PC-9 (cell line): ENCODE measurements around the gene CCDC68. TPM values are rescaled to one million over a fixed set of nuclear protein-coding genes. Genes with fewer than 3 reads are reported as not detected.
"Not testable (repeated sequence)": the region's sequence is repeated elsewhere in the genome, so short reads cannot be mapped to it uniquely, and the experiment has no call there.

Experiments used
- BruUV-seq: library from RNA; stranded (reverse); fragments of 400-500 nt; replicated peaks from 2 replicates; lab custom pipeline; 2021; lab: Mats Ljungman, UMichigan
- CTCF ChIA-PET: fragments of 300-600 bp; sonication (Branson Sonifier 250); formaldehyde crosslinking; loops from one replicate; lab custom pipeline; 2022; ENCODE audit warnings: antibody characterized with exemption; lab: Charles Lee
- POLR2A ChIA-PET: fragments of 300-600 bp; sonication (Branson Sonifier 250); formaldehyde crosslinking; loops from one replicate; lab custom pipeline; 2022; ENCODE audit warnings: antibody characterized with exemption; ENCODE audit not compliant: unreplicated experiment; lab: Charles Lee
- DNase-seq, 2 experiments: peaks; one replicate each; pipeline versions ENCODE4 v3.0.0 to v3.0.0-alpha.2; 2015 to 2022; ENCODE audit warnings: mixed read lengths in 1 of 2
- H2AFZ ChIP-seq: fragments of 200-600 bp; sonication (generic); 2 replicates; pipeline ENCODE4 v1.8.1; 2017; ENCODE audit warnings: antibody characterized with exemption
- H3F3A ChIP-seq: fragments of 200-600 bp; sonication (generic); 2 replicates; pipeline ENCODE4 v1.8.1; 2017; ENCODE audit warnings: antibody characterized with exemption, mild to moderate bottlenecking, low read depth; ENCODE audit not compliant: insufficient read depth
- H3K27ac ChIP-seq: fragments of 200-600 bp; sonication (generic); 2 replicates; pipeline ENCODE4 v1.6.1; 2016; ENCODE audit warnings: mixed run types
- H3K27me3 ChIP-seq: fragments of 200-600 bp; sonication (generic); 2 replicates; pipeline ENCODE4 v1.6.1; 2016; ENCODE audit warnings: low read depth, mixed run types; ENCODE audit not compliant: insufficient read depth
- H3K36me3 ChIP-seq: fragments of 200-600 bp; sonication (generic); 2 replicates; pipeline ENCODE4 v1.6.1; 2016; ENCODE audit warnings: low read depth, mixed run types
- H3K4me1 ChIP-seq: fragments of 200-600 bp; sonication (generic); replicated peaks from 2 replicates; pipeline ENCODE4 v1.6.1; 2016; ENCODE audit warnings: mixed run types; ENCODE audit not compliant: insufficient read depth
- H3K4me2 ChIP-seq: fragments of 200-600 bp; sonication (generic); 2 replicates; pipeline ENCODE4 v1.6.1; 2017; ENCODE audit warnings: mixed run types
- H3K4me3 ChIP-seq: fragments of 200-600 bp; sonication (generic); 2 replicates; pipeline ENCODE4 v1.6.1; 2016; ENCODE audit warnings: mixed run types
- H3K79me2 ChIP-seq: fragments of 200-600 bp; sonication (generic); 2 replicates; pipeline ENCODE4 v1.6.1; 2017; ENCODE audit warnings: low read depth, mixed run types
- H3K9me2 ChIP-seq: fragments of 200-600 bp; sonication (generic); 2 replicates; pipeline ENCODE4 v1.8.1; 2017; ENCODE audit warnings: mild to moderate bottlenecking; ENCODE audit not compliant: insufficient read depth
- H3K9me3 ChIP-seq: fragments of 200-600 bp; sonication (generic); 2 replicates; pipeline ENCODE4 v1.8.1; 2016; ENCODE audit warnings: low read depth; ENCODE audit not compliant: insufficient read depth
- H4K20me1 ChIP-seq: fragments of 200-600 bp; sonication (generic); 2 replicates; pipeline ENCODE4 v1.8.1; 2017; ENCODE audit not compliant: insufficient read depth
- EZH2 ChIP-seq: fragments of 200-600 bp; sonication (generic); IDR thresholded peaks from 2 replicates; pipeline ENCODE4 v1.8.0; 2017; ENCODE audit warnings: antibody characterized with exemption, low read depth
- intact Hi-C: fragments of 100-400 bp; cut with micrococcal nuclease; formaldehyde crosslinking; loops from one replicate; pipeline ENCODE4 v1.10.0; 2022; ENCODE audit not compliant: unreplicated experiment
- total RNA-seq: library from RNA; stranded (reverse); gene quantifications from 2 replicates; pipeline ENCODE4 v1.2.3, GENCODE V29; 2021
- TF ChIP-seq, protein P1 (sequence below): fragments of 200-600 bp; sonication (generic); conservative IDR thresholded peaks from 2 replicates; pipeline ENCODE4 v1.6.1; 2017; ENCODE audit warnings: mixed run types, antibody characterized with exemption, mild to moderate bottlenecking, moderate library complexity

CCDC68 gene
- total RNA-seq, 1 experiment from 2014 or later = 2.9 TPM

- peaks cover 7% of the 10 kb centered on the region; the same call in 1 of the 2 replicates for H3K9me3 ChIP-seq
- TF ChIP-seq, protein P1, sequence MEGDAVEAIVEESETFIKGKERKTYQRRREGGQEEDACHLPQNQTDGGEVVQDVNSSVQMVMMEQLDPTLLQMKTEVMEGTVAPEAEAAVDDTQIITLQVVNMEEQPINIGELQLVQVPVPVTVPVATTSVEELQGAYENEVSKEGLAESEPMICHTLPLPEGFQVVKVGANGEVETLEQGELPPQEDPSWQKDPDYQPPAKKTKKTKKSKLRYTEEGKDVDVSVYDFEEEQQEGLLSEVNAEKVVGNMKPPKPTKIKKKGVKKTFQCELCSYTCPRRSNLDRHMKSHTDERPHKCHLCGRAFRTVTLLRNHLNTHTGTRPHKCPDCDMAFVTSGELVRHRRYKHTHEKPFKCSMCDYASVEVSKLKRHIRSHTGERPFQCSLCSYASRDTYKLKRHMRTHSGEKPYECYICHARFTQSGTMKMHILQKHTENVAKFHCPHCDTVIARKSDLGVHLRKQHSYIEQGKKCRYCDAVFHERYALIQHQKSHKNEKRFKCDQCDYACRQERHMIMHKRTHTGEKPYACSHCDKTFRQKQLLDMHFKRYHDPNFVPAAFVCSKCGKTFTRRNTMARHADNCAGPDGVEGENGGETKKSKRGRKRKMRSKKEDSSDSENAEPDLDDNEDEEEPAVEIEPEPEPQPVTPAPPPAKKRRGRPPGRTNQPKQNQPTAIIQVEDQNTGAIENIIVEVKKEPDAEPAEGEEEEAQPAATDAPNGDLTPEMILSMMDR = no peak
- no peak for TF ChIP-seq EZH2
- no peaks in the 10 kb centered on the region for H3K27me3 ChIP-seq
- no peak overlapping the region for H3K4me3 ChIP-seq
- no peaks in the 10 kb centered on the region for H3K9me2 ChIP-seq
- BruUV-seq = no TSS peak
- peaks cover 16% of the 10 kb centered on the region for H3F3A ChIP-seq
- ChIA-PET POLR2A (no interaction called here), CTCF (no interaction called here)
- DNase-seq = no peak
- peak overlapping the region; percentile 87 for H3K27ac ChIP-seq
- H4K20me1 ChIP-seq = no peaks in the 10 kb centered on the region
- H3K4me1 ChIP-seq = peaks cover 15% of the 10 kb centered on the region
- H3K36me3 ChIP-seq = no peaks in the 10 kb centered on the region
- H2AFZ ChIP-seq = peak overlapping the region; percentile 15; the same call in 1 of the 2 replicates
- intact Hi-C loops = no loop called here
- H3K4me2 ChIP-seq = peak overlapping the region; percentile 37; the same call in 1 of the 2 replicates
- no peaks in the 10 kb centered on the region for H3K79me2 ChIP-seq
These were observed 9.5 kb upstream of the CCDC68 start for GRCh38 chr18:54968807-54969206.

- peak overlapping the region; percentile 87 for H3K27ac ChIP-seq
- intact Hi-C loops, H3K79me2 ChIP-seq, H3K9me3 ChIP-seq, H3K4me3 ChIP-seq, H3K9me2 ChIP-seq, H3K36me3 ChIP-seq, H4K20me1 ChIP-seq, BruUV-seq, POLR2A ChIA-PET, H3K27me3 ChIP-seq, CTCF ChIA-PET: not testable (repeated sequence)
- H3F3A ChIP-seq = peaks cover 16% of the 10 kb centered on the region
- DNase-seq = peak; percentile 49 to 88
- peak overlapping the region; percentile 37 for H3K4me2 ChIP-seq
- peaks cover 15% of the 10 kb centered on the region for H3K4me1 ChIP-seq
- peak overlapping the region; percentile 15; the same call in 1 of the 2 replicates for H2AFZ ChIP-seq
These were observed 9.0 kb upstream of the CCDC68 start for GRCh38 chr18:54968237-54968636.

DNA sequence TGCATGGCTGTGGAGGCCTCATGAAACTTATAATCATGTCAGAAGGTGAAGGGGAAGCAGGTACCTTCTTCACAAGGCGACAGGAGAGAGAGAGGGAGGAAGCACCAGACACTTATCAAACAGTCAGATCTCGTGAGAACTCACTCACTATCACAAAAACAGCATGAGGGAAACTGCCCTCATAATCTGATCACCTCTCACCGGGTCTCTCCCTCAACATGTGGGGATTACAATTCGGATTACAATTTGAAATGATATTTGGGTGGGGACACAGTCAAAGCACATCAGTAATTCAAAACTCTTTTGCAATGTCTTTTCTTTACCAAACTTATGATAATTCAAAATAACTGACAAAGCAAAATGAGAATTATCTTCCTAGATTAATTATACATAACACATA is 8.5 kb upstream of the CCDC68 start:
- POLR2A ChIA-PET = no interaction called here
- no peak overlapping the region for H2AFZ ChIP-seq

More for the DNA sequence above, 8.5 kb upstream of the CCDC68 start:
- no peaks in the 10 kb centered on the region for H3K79me2 ChIP-seq
- H3K4me1 ChIP-seq = peaks cover 15% of the 10 kb centered on the region
- intact Hi-C loops = no loop called here
- BruUV-seq = no TSS peak
- no peaks in the 10 kb centered on the region for H3K27me3 ChIP-seq
- H3K9me3 ChIP-seq = peaks cover 7% of the 10 kb centered on the region; the same call in 1 of the 2 replicates
- no peaks in the 10 kb centered on the region for H3K36me3 ChIP-seq
- peak overlapping the region; percentile 37 for H3K4me2 ChIP-seq
- CTCF ChIA-PET = no interaction called here
- peak overlapping the region; percentile 87 for H3K27ac ChIP-seq
- no peaks in the 10 kb centered on the region for H3K9me2 ChIP-seq
- peaks cover 16% of the 10 kb centered on the region for H3F3A ChIP-seq
- no peak for DNase-seq
- TF ChIP-seq EZH2 = no peak
- TF ChIP-seq, protein P1 = no peak
- no peaks in the 10 kb centered on the region for H4K20me1 ChIP-seq
- 0 out of 2 replicates have a peak overlapping the region, but pooled peaks have one; percentile 35 for H3K4me3 ChIP-seq
